ENCODE results near the gene INIP.

DNA sequence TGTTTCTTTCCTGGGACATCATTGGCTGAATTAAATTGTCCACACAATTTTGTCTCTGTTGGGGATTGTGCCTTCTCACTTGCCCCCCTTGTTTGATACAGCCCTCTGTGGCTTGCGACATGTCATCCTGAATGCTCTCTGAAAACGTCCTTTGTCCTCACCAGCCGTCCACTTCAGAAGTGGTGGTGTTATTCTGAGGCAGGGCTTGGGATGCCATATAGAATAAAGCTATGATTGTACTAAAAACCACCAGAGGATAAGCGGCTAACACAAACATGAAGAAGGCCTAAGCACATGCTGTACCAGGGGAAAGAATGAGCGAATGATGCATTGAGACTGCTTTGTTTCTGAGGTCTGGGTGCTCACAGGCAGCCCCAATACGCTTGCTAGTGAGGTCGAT, 29.2 kb upstream of the INIP start:
- no peak for TF ChIP-seq POLR2AphosphoS5 (IDR thresholded peaks at IDR 0.05; ENCODE audit: low read depth)
- TF ChIP-seq, protein P1, sequence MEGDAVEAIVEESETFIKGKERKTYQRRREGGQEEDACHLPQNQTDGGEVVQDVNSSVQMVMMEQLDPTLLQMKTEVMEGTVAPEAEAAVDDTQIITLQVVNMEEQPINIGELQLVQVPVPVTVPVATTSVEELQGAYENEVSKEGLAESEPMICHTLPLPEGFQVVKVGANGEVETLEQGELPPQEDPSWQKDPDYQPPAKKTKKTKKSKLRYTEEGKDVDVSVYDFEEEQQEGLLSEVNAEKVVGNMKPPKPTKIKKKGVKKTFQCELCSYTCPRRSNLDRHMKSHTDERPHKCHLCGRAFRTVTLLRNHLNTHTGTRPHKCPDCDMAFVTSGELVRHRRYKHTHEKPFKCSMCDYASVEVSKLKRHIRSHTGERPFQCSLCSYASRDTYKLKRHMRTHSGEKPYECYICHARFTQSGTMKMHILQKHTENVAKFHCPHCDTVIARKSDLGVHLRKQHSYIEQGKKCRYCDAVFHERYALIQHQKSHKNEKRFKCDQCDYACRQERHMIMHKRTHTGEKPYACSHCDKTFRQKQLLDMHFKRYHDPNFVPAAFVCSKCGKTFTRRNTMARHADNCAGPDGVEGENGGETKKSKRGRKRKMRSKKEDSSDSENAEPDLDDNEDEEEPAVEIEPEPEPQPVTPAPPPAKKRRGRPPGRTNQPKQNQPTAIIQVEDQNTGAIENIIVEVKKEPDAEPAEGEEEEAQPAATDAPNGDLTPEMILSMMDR (IDR thresholded peaks at IDR 0.05; ENCODE audit: insufficient read depth, low read length) = no peak

All from HL-60 (cell line).